Hepatocyte (in vitro differentiated cells): ENCODE data around the gene S100A3. TPM values are rescaled to one million over a fixed set of nuclear protein-coding genes. Genes with fewer than 3 reads are reported as not detected.

ENCODE experiments used
- DNase-seq: peaks from one replicate; pipeline ENCODE4 v3.0.0-alpha.2; 2016; ENCODE audit warnings: low spot score
- H2AFZ ChIP-seq: fragments of 200-600 bp; sonication (generic); 2 replicates; pipeline ENCODE4 v1.6.0; 2016; ENCODE audit warnings: antibody characterized with exemption, mild to moderate bottlenecking
- H3K27ac ChIP-seq: fragments of 200-600 bp; sonication (generic); 2 replicates; pipeline ENCODE4 v1.5.1; 2016; ENCODE audit warnings: mild to moderate bottlenecking
- H3K27me3 ChIP-seq: fragments of 200-600 bp; sonication (generic); 2 replicates; pipeline ENCODE4 v1.6.1; 2016
- H3K36me3 ChIP-seq: fragments of 200-600 bp; sonication (generic); replicated peaks from 2 replicates; pipeline ENCODE4 v1.5.1; 2016; ENCODE audit warnings: low read depth; ENCODE audit not compliant: insufficient read depth
- H3K4me1 ChIP-seq: fragments of 200-600 bp; sonication (generic); 2 replicates; pipeline ENCODE4 v1.5.1; 2016; ENCODE audit warnings: mild to moderate bottlenecking, moderate library complexity; ENCODE audit not compliant: insufficient read depth
- H3K4me2 ChIP-seq: fragments of 200-600 bp; sonication (generic); 2 replicates; pipeline ENCODE4 v1.6.0; 2016
- H3K4me3 ChIP-seq: fragments of 200-600 bp; sonication (generic); 2 replicates; pipeline ENCODE4 v1.5.1; 2016; ENCODE audit warnings: mild to moderate bottlenecking
- H3K79me2 ChIP-seq: fragments of 200-600 bp; sonication (generic); 2 replicates; pipeline ENCODE4 v1.6.0; 2017; ENCODE audit warnings: mild to moderate bottlenecking
- H3K9me2 ChIP-seq: fragments of 200-600 bp; sonication (generic); replicated peaks from 2 replicates; pipeline ENCODE4 v1.6.0; 2017; ENCODE audit warnings: mild to moderate bottlenecking; ENCODE audit not compliant: insufficient read depth
- H3K9me3 ChIP-seq: fragments of 200-600 bp; sonication (generic); 2 replicates; pipeline ENCODE4 v1.5.1; 2016; ENCODE audit warnings: low read depth, mild to moderate bottlenecking
- H4K20me1 ChIP-seq: fragments of 200-600 bp; sonication (generic); 2 replicates; pipeline ENCODE4 v1.6.0; 2016; ENCODE audit warnings: mild to moderate bottlenecking; ENCODE audit not compliant: insufficient read depth, poor library complexity, severe bottlenecking
- EZH2 ChIP-seq: fragments of 200-600 bp; sonication (generic); IDR thresholded peaks from 2 replicates; pipeline ENCODE4 v1.6.1; 2016; ENCODE audit warnings: antibody characterized with exemption, mild to moderate bottlenecking, borderline replicate concordance
- EZH2phosphoT487 ChIP-seq: fragments of 200-600 bp; sonication (generic); IDR thresholded peaks from one replicate; pipeline ENCODE4 v1.6.1; 2018; ENCODE audit warnings: antibody characterized with exemption, mild to moderate bottlenecking, low read depth, moderate library complexity; ENCODE audit not compliant: unreplicated experiment, severe bottlenecking
- WGBS: methylation state at CpG from one replicate; pipeline ENCODE4 v1.1.6; 2016; ENCODE audit warnings: low lambda C conversion rate; ENCODE audit errors: missing lambda C conversion rate; 5-methylcytosine and 5-hydroxymethylcytosine counted together
- polyA plus RNA-seq: library from polyadenylated mRNA; unstranded; fragments of >200 nt; fragmentation: Nextera tagmentation; extraction: Ambion mirVana; gene quantifications from 2 replicates; pipeline ENCODE4 v1.2.1, GENCODE V29; 2016
- total RNA-seq: library from RNA; depleted of rRNA; stranded (reverse); fragments of >200 nt; gene quantifications from 2 replicates; pipeline ENCODE4 v1.2.3, GENCODE V29; 2014
- TF ChIP-seq, protein P1 (sequence below): fragments of 200-600 bp; sonication (generic); IDR thresholded peaks from 2 replicates; pipeline ENCODE4 v1.5.1; 2016; ENCODE audit warnings: antibody characterized with exemption, mild to moderate bottlenecking; ENCODE audit not compliant: poor library complexity

The S100A3 gene
- total and polyA plus RNA-seq, 2 experiments from 2014 or later = 1.9 to 2.7 TPM

- Histone ChIP-seq H3K27ac (no peak overlapping the region), H2AFZ (no peak overlapping the region), H3K9me2 (no peaks in the 10 kb centered on the region), H4K20me1 (no peaks in the 10 kb centered on the region), H3K9me3 (no peaks in the 10 kb centered on the region), H3K4me3 (no peak overlapping the region), H3K27me3 (no peaks in the 10 kb centered on the region), H3K4me2 (no peak overlapping the region), H3K79me2 (no peaks in the 10 kb centered on the region), H3K36me3 (no peaks in the 10 kb centered on the region), H3K4me1 (peaks cover under 1% of the 10 kb centered on the region)
- TF ChIP-seq EZH2phosphoT487 (no peak), EZH2 (no peak)
- TF ChIP-seq, protein P1, sequence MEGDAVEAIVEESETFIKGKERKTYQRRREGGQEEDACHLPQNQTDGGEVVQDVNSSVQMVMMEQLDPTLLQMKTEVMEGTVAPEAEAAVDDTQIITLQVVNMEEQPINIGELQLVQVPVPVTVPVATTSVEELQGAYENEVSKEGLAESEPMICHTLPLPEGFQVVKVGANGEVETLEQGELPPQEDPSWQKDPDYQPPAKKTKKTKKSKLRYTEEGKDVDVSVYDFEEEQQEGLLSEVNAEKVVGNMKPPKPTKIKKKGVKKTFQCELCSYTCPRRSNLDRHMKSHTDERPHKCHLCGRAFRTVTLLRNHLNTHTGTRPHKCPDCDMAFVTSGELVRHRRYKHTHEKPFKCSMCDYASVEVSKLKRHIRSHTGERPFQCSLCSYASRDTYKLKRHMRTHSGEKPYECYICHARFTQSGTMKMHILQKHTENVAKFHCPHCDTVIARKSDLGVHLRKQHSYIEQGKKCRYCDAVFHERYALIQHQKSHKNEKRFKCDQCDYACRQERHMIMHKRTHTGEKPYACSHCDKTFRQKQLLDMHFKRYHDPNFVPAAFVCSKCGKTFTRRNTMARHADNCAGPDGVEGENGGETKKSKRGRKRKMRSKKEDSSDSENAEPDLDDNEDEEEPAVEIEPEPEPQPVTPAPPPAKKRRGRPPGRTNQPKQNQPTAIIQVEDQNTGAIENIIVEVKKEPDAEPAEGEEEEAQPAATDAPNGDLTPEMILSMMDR = no peak
- 97% methylated on average over 2 of the region's 2 CpGs for WGBS
- DNase-seq = no peak
These were observed 11.2 kb upstream of the S100A3 start for GRCh38 chr1:153560241-153560640.

GRCh38 chr1:153557877-153558276 is 8.8 kb upstream of the S100A3 start:
- Histone ChIP-seq H3K4me3 (no peak overlapping the region), H4K20me1 (no peaks in the 10 kb centered on the region), H3K4me2 (no peak overlapping the region), H3K27ac (no peak overlapping the region), H3K27me3 (no peaks in the 10 kb centered on the region), H3K79me2 (no peaks in the 10 kb centered on the region), H3K36me3 (no peaks in the 10 kb centered on the region), H3K9me2 (no peaks in the 10 kb centered on the region), H3K4me1 (peaks cover 4% of the 10 kb centered on the region), H2AFZ (no peak overlapping the region), H3K9me3 (no peaks in the 10 kb centered on the region)
- TF ChIP-seq EZH2phosphoT487 = no peak
- TF ChIP-seq, protein P1 = no peak
- TF ChIP-seq EZH2 = no peak
- no peak for DNase-seq
- WGBS = 96% methylated on average over 3 of the region's 3 CpGs

DNA sequence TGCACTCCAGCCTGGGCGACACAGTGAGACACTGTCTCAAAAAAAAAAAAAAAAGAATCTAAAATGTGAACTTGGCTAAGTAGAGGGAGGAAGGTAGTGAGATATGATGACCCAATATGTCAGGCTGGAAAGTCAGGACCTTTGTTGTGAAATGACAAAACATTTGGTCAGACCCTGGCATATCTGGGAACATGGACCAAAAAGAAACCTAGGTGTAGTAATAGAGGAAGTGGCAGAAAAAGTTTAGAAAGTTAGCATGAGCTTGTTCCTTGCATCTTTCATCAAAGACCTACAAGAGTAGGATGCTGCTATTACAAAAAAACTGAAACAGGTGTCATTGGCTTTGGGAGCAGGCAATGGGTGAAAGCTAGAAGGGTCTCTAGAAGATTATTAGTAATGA is 7.3 kb upstream of the S100A3 start:
- no peak for DNase-seq
- no peak for TF ChIP-seq EZH2phosphoT487
- H3K4me3 ChIP-seq = no peak overlapping the region
- H3K9me2 ChIP-seq = no peaks in the 10 kb centered on the region
- H3K9me3 ChIP-seq = no peaks in the 10 kb centered on the region
- H3K4me1 ChIP-seq = peaks cover 4% of the 10 kb centered on the region
- no peak overlapping the region for H3K27ac ChIP-seq
- no peak overlapping the region for H2AFZ ChIP-seq
- H3K79me2 ChIP-seq = no peaks in the 10 kb centered on the region
- no peaks in the 10 kb centered on the region for H3K36me3 ChIP-seq
- no peaks in the 10 kb centered on the region for H3K27me3 ChIP-seq
- 100% methylated on average over 1 of the region's 1 CpG for WGBS
- H3K4me2 ChIP-seq = no peak overlapping the region
- no peaks in the 10 kb centered on the region for H4K20me1 ChIP-seq

DNA sequence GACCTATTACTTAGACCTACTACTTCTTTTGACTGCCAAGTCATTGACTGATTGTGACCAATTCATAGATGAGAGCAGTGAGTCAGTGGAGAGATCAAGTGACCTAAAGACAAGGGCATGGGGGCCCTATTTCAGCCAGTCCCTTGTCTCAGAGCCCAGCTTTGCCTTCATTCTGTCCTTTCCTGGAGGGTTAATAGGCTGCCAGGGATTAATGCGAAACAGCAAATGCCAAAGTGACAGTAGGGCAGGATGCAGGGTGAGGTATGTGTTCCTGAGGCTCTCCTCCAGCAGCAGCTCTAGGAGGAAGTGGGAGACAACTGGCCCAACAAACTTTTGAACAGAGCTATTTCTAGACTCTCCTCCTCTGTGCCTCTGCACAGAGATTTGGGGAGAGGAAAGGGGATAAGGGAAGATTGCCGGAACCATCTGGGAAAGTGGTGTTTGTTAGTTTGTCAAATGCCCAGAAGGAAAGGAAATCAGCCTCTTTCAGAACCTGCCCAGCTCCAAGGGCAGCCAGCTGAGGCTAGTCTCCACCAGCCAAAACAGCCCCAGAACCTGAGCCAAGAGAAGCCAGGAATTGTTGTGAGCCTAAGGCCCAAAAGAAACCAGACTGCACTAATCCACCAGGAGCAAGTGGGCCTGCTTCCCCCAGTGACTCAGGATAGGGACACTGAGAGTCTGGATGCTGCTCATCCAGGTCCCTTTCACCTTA is 4.9 kb upstream of the S100A3 start:
- Histone ChIP-seq H3K9me3 (no peaks in the 10 kb centered on the region), H3K27ac (peak overlapping the region; percentile 4), H2AFZ (no peak overlapping the region), H3K9me2 (no peaks in the 10 kb centered on the region), H3K36me3 (no peaks in the 10 kb centered on the region), H3K27me3 (no peaks in the 10 kb centered on the region), H4K20me1 (no peaks in the 10 kb centered on the region), H3K4me3 (no peak overlapping the region), H3K79me2 (no peaks in the 10 kb centered on the region), H3K4me1 (peaks cover 17% of the 10 kb centered on the region), H3K4me2 (no peak overlapping the region)
- no peak for TF ChIP-seq EZH2
- DNase-seq = no peak
- WGBS = 73% methylated on average over 2 of the region's 2 CpGs
